HepG2 (cell line): ENCODE data around the gene MEPCE. TPM values are rescaled to one million over a fixed set of nuclear protein-coding genes. Genes with fewer than 3 reads are reported as not detected.
A peak's percentile ranks its signal among the peaks of the same experiment; 100 is the strongest.

ENCODE experiments used
- ATAC-seq: fragments of 200-7000 bp; cut with Tn5 transposase; 3 replicates; pipeline ENCODE4 v1.9.1; 2020; ENCODE audit warnings: mild to moderate bottlenecking, moderate library complexity
- BruUV-seq: library from RNA; stranded (reverse); fragments of 400-500 nt; replicated peaks from 2 replicates; lab custom pipeline; 2021; lab: Mats Ljungman, UMichigan
- CTCF ChIA-PET: fragments of 300-600 bp; formaldehyde crosslinking; extraction: SDS; loops from one replicate; lab custom pipeline; 2021; ENCODE audit warnings: low total read pairs, inconsistent platforms, low intra/inter-chr PET ratio; lab: Yijun Ruan, JAX
- POLR2A ChIA-PET: fragments of 350-600 bp; sonication (Branson Sonifier 250); formaldehyde crosslinking; loops from one replicate; lab custom pipeline; 2020; ENCODE audit warnings: antibody characterized with exemption, inconsistent platforms; lab: Yijun Ruan, JAX
- DNase-seq: peaks from one replicate; pipeline ENCODE4 v3.0.0-alpha.2; 2015; ENCODE audit warnings: low spot score
- FAIRE-seq: peaks from 3 replicates; lab custom pipeline; 2011; peaks lifted over from hg19 to GRCh38; lab: Jason Lieb, UNC
- H2AFZ ChIP-seq: one replicate; pipeline ENCODE4 v1.6.1; 2011; ENCODE audit warnings: low read length, inconsistent platforms
- H3K27ac ChIP-seq: fragments of 300-600 bp; 3 replicates; pipeline ENCODE4 v1.8.0; 2011; ENCODE audit warnings: mixed run types, mild to moderate bottlenecking, mixed read lengths, low read length, inconsistent platforms; ENCODE audit not compliant: insufficient read depth; ENCODE audit errors: extremely low read length
- H3K27me3 ChIP-seq, 2 experiments: fragments of 200-600 bp in 1 of 2; 2 replicates in 1 of 2; 3 replicates in 1 of 2; pipeline versions ENCODE4 v1.6.0 to v1.8.0; 2011; ENCODE audit warnings: low read length in 2 of 2, mild to moderate bottlenecking in 2 of 2, moderate library complexity in 2 of 2, inconsistent platforms in 1 of 2; ENCODE audit not compliant: insufficient read depth in 2 of 2, control insufficient read depth in 1 of 2
- H3K36me3 ChIP-seq, 2 experiments: fragments of 200-600 bp in 1 of 2; replicated peaks in 1 of 2; 2 replicates in 1 of 2; 3 replicates in 1 of 2; pipeline versions ENCODE4 v1.5.1 to v1.8.0; 2011; ENCODE audit warnings: low read length in 2 of 2, inconsistent platforms in 1 of 2; ENCODE audit not compliant: insufficient read depth in 2 of 2, control insufficient read depth in 1 of 2
- H3K4me1 ChIP-seq: 2 replicates; pipeline ENCODE4 v1.5.1; 2012; ENCODE audit warnings: low read length, inconsistent platforms; ENCODE audit not compliant: insufficient read depth
- H3K4me2 ChIP-seq: 2 replicates; pipeline ENCODE4 v1.6.0; 2011; ENCODE audit warnings: low read depth, low read length, inconsistent platforms
- H3K4me3 ChIP-seq, 3 experiments: fragments of 200-600 bp in 1 of 3; sonication (generic), shearing (Covaris generic) in 1 of 3; replicated peaks in 1 of 3; 2 replicates each; pipeline ENCODE4 v1.5.1; 2011 to 2016; ENCODE audit warnings: low read length in 3 of 3, inconsistent platforms in 2 of 3, low read depth in 2 of 3, mild to moderate bottlenecking in 2 of 3, control low read depth in 1 of 3, mixed read lengths in 1 of 3; ENCODE audit not compliant: insufficient read depth in 1 of 3
- H3K79me2 ChIP-seq: one replicate; pipeline ENCODE4 v1.6.1; 2011; ENCODE audit warnings: low read length, inconsistent platforms; ENCODE audit not compliant: insufficient read depth
- H3K9ac ChIP-seq: 2 replicates; pipeline ENCODE4 v1.6.0; 2011; ENCODE audit warnings: mild to moderate bottlenecking, low read depth, low read length, inconsistent platforms; ENCODE audit not compliant: insufficient read depth
- H3K9me3 ChIP-seq: 2 replicates; pipeline ENCODE4 v1.5.1; 2012; ENCODE audit warnings: mild to moderate bottlenecking, low read length
- H4K20me1 ChIP-seq: 2 replicates; pipeline ENCODE4 v1.6.0; 2011; ENCODE audit warnings: inconsistent platforms, mild to moderate bottlenecking, low read length, moderate library complexity; ENCODE audit not compliant: insufficient read depth
- CTCF ChIP-seq: sonication (generic); formaldehyde crosslinking; IDR thresholded peaks from 2 replicates; pipeline ENCODE4 v1.5.0; 2020; ENCODE audit warnings: mild to moderate bottlenecking, missing genetic modification reagents, moderate library complexity
- HNRNPL ChIP-seq: fragments of 200-400 bp; formaldehyde crosslinking; IDR thresholded peaks from 2 replicates; pipeline ENCODE4 v1.6.1; 2017; ENCODE audit warnings: mild to moderate bottlenecking, low read depth, low read length
- KLF11 ChIP-seq: IDR thresholded peaks from 2 replicates; pipeline ENCODE4 v1.6.1; 2016; ENCODE audit warnings: missing compliant biosample characterization
- RBAK ChIP-seq: sonication (generic); formaldehyde crosslinking; IDR thresholded peaks from 2 replicates; pipeline ENCODE4 v1.5.1; 2020; ENCODE audit warnings: mild to moderate bottlenecking, missing genetic modification reagents
- REST ChIP-seq, 2 experiments: IDR thresholded peaks; 2 replicates each; pipeline ENCODE4 v1.6.1; 2011 to 2012; ENCODE audit warnings: low read length in 2 of 2, borderline replicate concordance in 1 of 2, low read depth in 1 of 2, mild to moderate bottlenecking in 1 of 2, moderate library complexity in 1 of 2
- ZBTB38 ChIP-seq: sonication (generic); formaldehyde crosslinking; IDR thresholded peaks from 2 replicates; pipeline ENCODE4 v1.5.1; 2020; ENCODE audit warnings: mild to moderate bottlenecking, missing genetic modification reagents
- ZNF800 ChIP-seq: sonication (generic); formaldehyde crosslinking; IDR thresholded peaks from 2 replicates; pipeline ENCODE4 v1.4.0; 2020; ENCODE audit warnings: missing genetic modification reagents
- ZSCAN9 ChIP-seq: IDR thresholded peaks from 2 replicates; pipeline ENCODE4 v1.6.1; 2016; ENCODE audit warnings: borderline replicate concordance
- WGBS: methylation state at CpG from one replicate; pipeline ENCODE4 v1.1.6; 2017; ENCODE audit warnings: low lambda C conversion rate; 5-methylcytosine and 5-hydroxymethylcytosine counted together
- in situ Hi-C: cut with HindIII; loops from 2 replicates; pipeline ENCODE4 v1.10.0; 2017; ENCODE audit warnings: low pct_unique_long_range_greater_than_20kb; ENCODE audit not compliant: extremely low pct_ligation_motif_present
- intact Hi-C: fragments of 100-400 bp; cut with micrococcal nuclease; formaldehyde crosslinking; loops from one replicate; pipeline ENCODE4 v1.10.0; 2022; ENCODE audit not compliant: unreplicated experiment
- polyA plus RNA-seq, 8 experiments: library from polyadenylated mRNA; depleted of rRNA in 3 of 8; stranded (reverse) in 7 of 8; unstranded in 1 of 8; fragments of >200 nt; fragmentation: Illumina TruSeq in 4 of 8; extraction: Trizol in 4 of 8; gene quantifications; 2 replicates each; pipeline versions ENCODE4 v1.2.1 to v1.2.3, GENCODE V29; 2011 to 2016; ENCODE audit warnings: low read depth in 4 of 8, missing spikeins in 1 of 8, mixed read lengths in 1 of 8; ENCODE audit not compliant: insufficient read depth in 1 of 8
- total RNA-seq, 5 experiments: library from RNA; depleted of rRNA; stranded (reverse); fragments of >200 nt; fragmentation: Illumina TruSeq; extraction: Trizol; gene quantifications; 2 replicates each; pipeline ENCODE4 v1.2.3, GENCODE V29; 2016; ENCODE audit warnings: low read depth in 1 of 5

Gene MEPCE
- total and polyA plus RNA-seq, 2 of the 13 experiments (the other 11 are each of a cell fraction or from before 2014, with no cell fraction given): 12.3 to 26.0 TPM

GRCh38 chr7:100476903-100477870 lies 47.6 kb downstream of the MEPCE start:
- no peak for FAIRE-seq
- Histone ChIP-seq H3K27me3 (peaks cover 0 to 7% of the 10 kb centered on the region in 2 experiments; a peak in 1 of 5 replicates), H3K79me2 (peaks cover 1% of the 10 kb centered on the region), H3K9me3 (no peaks in the 10 kb centered on the region), H4K20me1 (no peaks in the 10 kb centered on the region), H3K36me3 (peaks cover 4 to 8% of the 10 kb centered on the region in 2 experiments; a peak in 4 of 5 replicates), H3K27ac (no peak overlapping the region), H3K9ac (peak overlapping the region; percentile 75; the same call in 1 of the 2 replicates), H3K4me3 (peak overlapping the region in 2 of 3 experiments; percentile 20 to 96; a peak in 2 of 6 replicates), H3K4me2 (peak overlapping the region; percentile 12; the same call in 1 of the 2 replicates), H3K4me1 (peaks cover 19% of the 10 kb centered on the region), H2AFZ (no peak overlapping the region)
- ChIA-PET POLR2A (interaction anchor here (0.6 to 2.2 kb wide), 4 partner anchors 61 to 138 kb away, joined by 3 to 9 read pairs (median 6); partner anchors contain the start of gene AGFG2), CTCF (no interaction called here)
- TF ChIP-seq ZBTB38 (CRISPR knock-in tag) (peak; percentile 64), RBAK (CRISPR knock-in tag) (no peak), HNRNPL (0 out of 2 replicates have a peak, but pooled peaks have one; percentile 41), ZSCAN9 (CRISPR knock-in tag) (no peak), CTCF (CRISPR knock-in tag) (peak; percentile 26; the same call in 1 of the 2 replicates), REST (IDR thresholded peaks at IDR 0.05; ENCODE audit: borderline replicate concordance in 1 of 2, low read depth in 1 of 2, low read length in 2 of 2) (no peak), KLF11 (CRISPR knock-in tag) (no peak), ZNF800 (CRISPR knock-in tag) (no peak)
- in situ Hi-C loops (no loop called here), intact Hi-C loops (no loop called here)
- DNase-seq: no peak
- WGBS: 86% methylated on average over 12 of the region's 30 CpGs
- ATAC-seq: no peak
- BruUV-seq: no TSS peak
